Gastroesophageal sphincter (tissue), 3 donors: ENCODE results near the gene USHBP1.

Experiments
- CTCF ChIP-seq, 4 experiments: fragments of 200-600 bp in 2 of 4; fragments of 450-650 bp in 2 of 4; sonication (generic) in 1 of 4; IDR thresholded peaks; one replicate each; pipeline ENCODE4 v1.5.1; 2017 to 2019; ENCODE audit warnings: antibody characterized with exemption in 4 of 4, mild to moderate bottlenecking in 2 of 4, moderate library complexity in 2 of 4
- EP300 ChIP-seq: sonication (generic); formaldehyde crosslinking; IDR thresholded peaks from one replicate; pipeline ENCODE4 v1.6.1; 2017; ENCODE audit warnings: antibody characterized with exemption, mild to moderate bottlenecking
- POLR2A ChIP-seq, 2 donors: fragments of 450-650 bp; IDR thresholded peaks; one replicate each; pipeline ENCODE4 v1.6.1; 2017; ENCODE audit warnings: antibody characterized with exemption in 2 of 2, mild to moderate bottlenecking in 2 of 2, moderate library complexity in 1 of 2

- TF ChIP-seq EP300, result no peak
- TF ChIP-seq CTCF (IDR thresholded peaks at IDR 0.05), result no peak
- TF ChIP-seq POLR2A (IDR thresholded peaks at IDR 0.05), result no peak
Measured at GRCh38 chr19:17242431-17243208, 21.9 kb downstream of the USHBP1 start.
